GM21423 (cell line): Measurements from ENCODE around the gene KRTAP20-1.

ENCODE experiments used
- ATAC-seq: cut with Tn5 transposase; IDR thresholded peaks from one replicate; pipeline ENCODE4 v1.9.1; 2021; ENCODE audit warnings: mild to moderate bottlenecking, moderate library complexity; ENCODE audit not compliant: unreplicated experiment

The KRTAP20-1 gene, protein sequence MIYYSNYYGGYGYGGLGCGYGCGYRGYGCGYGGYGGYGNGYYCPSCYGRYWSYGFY

DNA sequence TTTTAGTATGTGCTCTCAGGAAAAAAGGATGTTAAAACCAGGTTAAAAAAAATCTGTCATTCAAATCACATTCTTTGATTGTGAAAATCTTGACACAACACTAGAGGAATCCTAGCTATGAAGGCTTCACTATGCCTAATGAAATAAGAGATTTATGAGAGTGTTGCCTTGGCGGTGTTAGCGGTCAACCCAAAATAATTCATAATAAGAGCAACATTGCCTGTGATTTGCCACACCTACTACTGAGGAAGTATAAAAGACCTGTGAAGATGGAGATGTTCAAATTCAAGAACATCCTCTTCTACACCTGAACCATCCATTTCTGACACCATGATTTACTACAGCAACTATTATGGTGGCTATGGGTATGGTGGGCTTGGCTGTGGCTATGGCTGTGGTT lies at the start of gene KRTAP20-1:
KRTAP20-1 (plus strand) TSS at position 301 of the 400 bp plus-strand sequence; CDS start at position 331, 30 bp downstream.
- ATAC-seq = no peak

- no peak for ATAC-seq
These were observed 48.6 kb upstream of the KRTAP20-1 start for GRCh38 chr21:30567617-30568016.

- no peak for ATAC-seq
These were observed 38.5 kb upstream of the KRTAP20-1 start for GRCh38 chr21:30577766-30578165.

DNA sequence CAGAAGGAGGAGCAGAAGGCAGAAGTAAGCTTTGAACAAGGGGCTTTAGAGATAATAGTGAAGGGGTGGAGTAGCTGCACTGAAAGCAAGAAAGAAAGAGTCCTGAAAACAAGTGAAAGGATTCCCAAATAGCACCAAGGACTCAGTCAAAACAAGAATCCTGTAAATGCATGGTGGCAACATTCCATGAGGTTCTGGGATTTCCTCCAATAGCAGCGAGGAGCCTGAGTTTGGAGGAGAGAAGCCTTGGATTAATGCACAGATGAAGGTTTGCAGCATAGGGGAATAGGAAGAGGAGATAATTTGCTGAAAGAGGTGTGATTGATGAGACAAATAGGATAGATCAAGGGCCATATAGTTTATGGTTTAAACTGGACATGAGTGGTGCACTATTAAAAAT lies 36.9 kb upstream of the KRTAP20-1 start:
- ATAC-seq = no peak

DNA sequence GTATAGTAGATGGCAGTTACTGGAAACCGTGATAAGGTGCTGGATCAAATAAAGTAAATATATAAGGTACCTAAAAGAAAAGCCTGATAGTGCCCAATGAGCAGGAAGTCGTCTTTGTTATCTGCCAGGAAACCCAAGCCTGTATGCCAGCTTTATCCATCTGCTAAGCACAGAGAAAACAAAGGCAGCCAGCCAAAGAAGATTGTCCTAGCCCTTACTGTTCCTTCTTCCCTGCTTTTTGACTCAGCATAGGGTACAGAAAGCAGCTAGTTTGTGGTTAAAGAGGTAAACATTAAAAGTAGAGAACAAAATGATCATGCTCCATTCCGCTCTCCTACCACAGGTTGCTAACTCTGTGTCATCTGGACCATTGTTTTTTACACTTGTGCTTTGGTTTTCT lies 36.1 kb upstream of the KRTAP20-1 start:
- no peak for ATAC-seq

GRCh38 chr21:30582870-30583269 lies 33.4 kb upstream of the KRTAP20-1 start:
- ATAC-seq = no peak

- no peak for ATAC-seq
These were observed 25.9 kb upstream of the KRTAP20-1 start, which contains the start of gene KRTAP22-2 for GRCh38 chr21:30590297-30590696. Gene KRTAP22-2 (minus strand): TSS chr21:30590397.

GRCh38 chr21:30592140-30592539 lies 24.1 kb upstream of the KRTAP20-1 start, which contains the start of gene KRTAP6-3:
Gene KRTAP6-3 (plus strand): TSS chr21:30592440. CDS start chr21:30592446, 6 bp downstream.
- no peak for ATAC-seq

DNA sequence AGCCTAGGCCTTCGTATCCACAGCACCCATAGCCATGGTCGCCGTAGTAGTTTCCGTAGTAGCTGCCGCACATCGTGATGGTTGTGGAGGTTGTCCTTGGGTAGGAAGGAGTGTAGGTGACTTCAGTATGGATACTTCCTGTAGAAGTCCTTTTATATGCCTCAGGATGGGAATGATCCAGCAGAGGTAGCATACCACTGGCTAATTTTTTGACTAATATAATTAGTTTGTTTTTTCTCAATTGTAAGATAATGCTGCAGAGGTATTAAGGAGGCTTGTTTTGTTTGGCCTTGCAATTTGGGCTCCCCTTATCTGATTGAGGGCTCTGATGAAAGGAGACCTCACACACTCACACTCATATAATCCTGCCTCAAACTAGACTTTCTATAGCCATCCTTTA lies 17.4 kb upstream of the KRTAP20-1 start, which contains the start of gene KRTAP6-2:
KRTAP6-2 (minus strand) TSS at position 101 of the 400 bp plus-strand sequence; CDS start at position 73, 28 bp downstream.
- ATAC-seq = no peak

DNA sequence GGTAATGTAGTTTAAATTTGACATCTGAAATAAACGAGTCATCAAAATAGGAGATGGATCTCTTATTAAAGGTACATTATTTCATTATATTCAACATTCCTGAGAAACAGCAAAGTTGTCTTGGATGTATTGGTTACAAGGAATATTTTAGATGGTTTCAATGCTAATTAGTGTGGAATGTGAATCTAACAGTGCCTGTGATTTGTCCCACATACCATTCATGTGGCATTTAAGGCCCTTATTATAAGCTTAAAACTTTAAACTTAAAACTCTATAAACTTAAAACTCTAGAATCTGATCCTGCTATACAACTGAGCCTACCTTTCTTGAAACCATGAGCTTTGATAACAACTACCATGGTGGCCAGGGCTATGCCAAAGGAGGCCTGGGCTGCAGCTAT lies 15.4 kb upstream of the KRTAP20-1 start, which contains the start of gene KRTAP22-1:
KRTAP22-1 (plus strand) TSS at position 301 of the 400 bp plus-strand sequence.
- ATAC-seq = no peak

- ATAC-seq = no peak
These were observed 10.3 kb upstream of the KRTAP20-1 start for GRCh38 chr21:30605968-30606367.

- ATAC-seq = no peak
These were observed 4.1 kb upstream of the KRTAP20-1 start for GRCh38 chr21:30612132-30612531.

DNA sequence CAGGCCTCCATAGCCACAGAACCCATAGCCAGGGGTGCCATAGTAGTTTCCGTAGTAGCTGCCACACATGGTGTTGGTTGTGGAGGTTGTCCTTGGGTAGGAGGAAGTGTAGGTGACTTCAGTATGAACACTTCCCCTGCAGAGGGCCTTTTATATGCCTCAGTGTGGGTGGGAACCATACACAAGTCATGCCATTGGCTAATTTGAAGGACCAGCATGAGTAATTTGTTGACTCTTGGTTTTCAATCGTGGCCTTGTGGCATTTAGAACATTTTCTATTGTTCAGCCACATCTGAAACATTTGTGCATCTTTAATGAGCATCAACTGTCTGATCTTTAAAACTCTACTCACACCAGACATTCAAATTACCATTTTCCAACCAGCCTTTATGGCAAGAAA lies 2.4 kb upstream of the KRTAP20-1 start, which contains the start of gene KRTAP6-1:
KRTAP6-1 (minus strand) TSS at position 95 of the 400 bp plus-strand sequence; CDS start at position 69, 26 bp downstream.
- ATAC-seq = no peak

- no peak for ATAC-seq
These were observed 1.0 kb upstream of the KRTAP20-1 start for GRCh38 chr21:30615199-30615598.

DNA sequence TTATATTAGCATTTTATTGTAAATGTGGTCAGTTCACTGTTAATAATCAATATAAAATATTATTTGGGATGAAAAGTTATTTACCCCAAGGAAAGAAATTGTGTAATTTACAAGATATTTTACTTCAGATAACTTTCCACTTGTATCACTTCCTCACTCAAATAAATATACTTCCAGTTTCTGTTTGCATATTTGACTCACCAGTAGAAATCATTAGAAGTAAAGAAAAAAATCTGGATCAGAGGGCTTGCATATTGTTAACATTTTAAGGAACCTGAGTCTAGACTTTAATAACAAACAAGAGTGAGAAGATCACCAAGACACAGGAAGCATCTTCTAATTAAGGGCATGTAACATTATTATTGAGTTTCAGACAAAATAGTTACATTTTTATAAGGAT lies 3.9 kb downstream of the KRTAP20-1 start:
- ATAC-seq = no peak

GRCh38 chr21:30620522-30620921 lies 4.3 kb downstream of the KRTAP20-1 start, which contains the start of gene KRTAP20-4:
Gene KRTAP20-4 (plus strand): TSS chr21:30620627.
- ATAC-seq = no peak

- ATAC-seq = no peak
These were observed 7.1 kb downstream of the KRTAP20-1 start for GRCh38 chr21:30623362-30623761.

DNA sequence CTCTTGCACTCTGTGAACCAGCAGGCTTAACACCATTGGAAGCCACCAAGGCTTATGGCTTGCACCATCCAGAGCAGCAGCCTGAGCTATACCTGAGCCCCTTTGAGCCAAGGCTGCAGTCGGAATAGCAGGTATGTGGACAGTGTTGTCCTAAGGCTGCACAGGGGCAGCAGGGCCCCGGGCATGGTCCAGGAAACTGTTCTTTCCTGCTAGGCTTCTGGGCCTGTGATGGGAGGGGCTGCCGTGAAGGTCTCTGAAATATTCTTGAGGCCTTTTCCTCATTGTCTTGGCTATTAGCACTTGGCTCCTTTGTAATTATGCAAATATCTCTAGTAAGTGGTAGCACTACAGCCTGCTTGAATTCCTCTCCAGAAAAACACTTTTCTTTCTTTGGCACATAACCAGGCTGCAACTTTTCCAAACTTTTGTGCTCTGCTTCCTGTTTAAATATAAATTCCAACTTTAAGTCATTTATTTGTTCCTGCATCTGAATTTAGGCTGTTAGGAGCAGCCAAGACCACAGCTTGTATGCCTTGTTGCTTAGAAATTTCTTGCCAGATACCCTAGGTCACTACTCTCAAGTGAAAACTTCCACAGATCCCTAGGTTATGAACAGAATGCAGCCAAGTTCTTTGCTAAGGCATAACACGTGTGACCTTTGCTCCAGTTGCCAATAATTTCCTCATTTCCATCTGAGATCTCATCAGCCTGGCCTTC lies 9.4 kb downstream of the KRTAP20-1 start:
- no peak for ATAC-seq

DNA sequence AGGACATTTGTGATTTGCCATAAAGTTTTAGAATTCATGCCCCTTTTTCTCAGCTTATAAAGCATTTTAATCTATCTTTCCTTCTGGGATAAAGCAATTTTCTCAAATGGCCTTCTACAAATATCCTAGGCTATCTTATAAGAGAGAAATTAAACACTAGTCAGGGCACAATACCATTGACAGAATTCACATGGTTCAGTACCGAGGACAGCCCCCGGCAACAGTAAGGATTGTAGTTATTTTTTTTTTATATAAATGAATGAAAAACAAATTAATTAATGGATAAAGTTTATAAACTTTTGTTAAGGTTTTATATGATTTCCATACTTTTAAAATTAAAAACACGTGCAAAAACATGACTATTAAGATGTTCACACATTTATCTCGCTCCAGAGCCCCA lies 11.9 kb downstream of the KRTAP20-1 start:
- no peak for ATAC-seq

GRCh38 chr21:30629200-30629599 lies 13.0 kb downstream of the KRTAP20-1 start:
- ATAC-seq = no peak

- ATAC-seq = no peak
These were observed 18.7 kb downstream of the KRTAP20-1 start, which contains the start of gene KRTAP20-2 for GRCh38 chr21:30634906-30635305. Gene KRTAP20-2 (plus strand): TSS chr21:30635206. CDS start chr21:30635264, 58 bp downstream.

- no peak for ATAC-seq
These were observed 22.5 kb downstream of the KRTAP20-1 start for GRCh38 chr21:30638686-30639085.
